ENCODE measurements around the gene IL1A.

DNA sequence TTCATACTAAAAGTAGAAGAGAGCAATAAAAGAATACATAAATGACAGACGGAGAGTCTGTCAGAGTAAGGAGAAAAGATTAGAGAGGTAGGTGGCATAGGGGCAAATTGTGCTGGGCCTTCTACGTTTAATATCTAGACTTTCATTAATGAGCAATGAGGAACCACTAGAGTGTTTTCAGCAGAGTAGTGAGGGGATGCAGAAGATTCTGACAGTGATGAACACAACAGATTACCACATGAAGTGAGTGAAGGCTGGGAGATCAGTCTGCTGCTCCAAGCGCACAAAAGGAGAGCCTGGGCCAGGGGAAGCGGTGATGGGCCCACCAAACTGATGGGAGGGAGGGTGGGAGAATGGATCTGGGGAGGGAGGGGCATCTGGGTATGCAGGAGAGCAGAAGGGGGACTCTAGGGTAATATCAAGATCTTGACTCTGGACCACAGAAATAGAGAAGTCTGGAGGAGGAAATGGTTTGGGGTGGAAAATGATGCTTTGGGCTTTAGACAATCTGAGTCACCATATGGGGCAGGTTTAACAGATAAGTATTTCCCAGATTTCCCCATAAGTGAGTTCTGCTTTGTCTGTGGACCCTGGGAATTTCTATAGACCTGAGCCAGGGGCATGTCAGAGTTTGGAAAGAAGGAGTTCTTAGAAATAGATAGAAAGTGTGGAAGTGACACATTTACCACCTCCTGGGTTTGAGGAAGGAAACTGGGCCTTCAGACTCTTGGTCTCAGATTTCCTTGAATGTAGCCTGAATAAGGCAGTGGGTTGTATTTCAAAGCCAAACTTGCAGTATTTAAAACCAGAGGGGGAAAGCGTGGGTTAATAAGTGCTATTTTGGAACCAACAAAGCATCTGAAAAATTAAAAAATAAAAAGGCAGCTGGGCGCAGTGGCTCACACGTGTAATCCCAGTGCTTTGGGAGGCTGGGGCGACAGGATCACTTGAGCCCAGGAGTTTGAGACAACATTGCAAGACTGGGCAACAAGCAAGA, 15.0 kb upstream of the IL1A start:
- TF ChIP-seq, protein P1, sequence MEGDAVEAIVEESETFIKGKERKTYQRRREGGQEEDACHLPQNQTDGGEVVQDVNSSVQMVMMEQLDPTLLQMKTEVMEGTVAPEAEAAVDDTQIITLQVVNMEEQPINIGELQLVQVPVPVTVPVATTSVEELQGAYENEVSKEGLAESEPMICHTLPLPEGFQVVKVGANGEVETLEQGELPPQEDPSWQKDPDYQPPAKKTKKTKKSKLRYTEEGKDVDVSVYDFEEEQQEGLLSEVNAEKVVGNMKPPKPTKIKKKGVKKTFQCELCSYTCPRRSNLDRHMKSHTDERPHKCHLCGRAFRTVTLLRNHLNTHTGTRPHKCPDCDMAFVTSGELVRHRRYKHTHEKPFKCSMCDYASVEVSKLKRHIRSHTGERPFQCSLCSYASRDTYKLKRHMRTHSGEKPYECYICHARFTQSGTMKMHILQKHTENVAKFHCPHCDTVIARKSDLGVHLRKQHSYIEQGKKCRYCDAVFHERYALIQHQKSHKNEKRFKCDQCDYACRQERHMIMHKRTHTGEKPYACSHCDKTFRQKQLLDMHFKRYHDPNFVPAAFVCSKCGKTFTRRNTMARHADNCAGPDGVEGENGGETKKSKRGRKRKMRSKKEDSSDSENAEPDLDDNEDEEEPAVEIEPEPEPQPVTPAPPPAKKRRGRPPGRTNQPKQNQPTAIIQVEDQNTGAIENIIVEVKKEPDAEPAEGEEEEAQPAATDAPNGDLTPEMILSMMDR (IDR thresholded peaks at IDR 0.05 in 2 of 3, conservative IDR thresholded peaks at IDR 0.05 in 1 of 3; ENCODE audit: control insufficient read depth in 2 of 3, extremely low read depth in 1 of 3, insufficient read depth in 1 of 3, low read depth in 3 of 3, low read length in 3 of 3): no peak
- TF ChIP-seq TAF1 (IDR thresholded peaks at IDR 0.05; ENCODE audit: borderline replicate concordance, low read depth, low read length): no peak
- TF ChIP-seq WRNIP1 (IDR thresholded peaks at IDR 0.05; ENCODE audit: borderline replicate concordance, low read depth, low read length): no peak
- TF ChIP-seq ZNF274 (IDR thresholded peaks at IDR 0.05; ENCODE audit: insufficient read depth, insufficient read length): no peak
- TF ChIP-seq RCOR1 (conservative IDR thresholded peaks at IDR 0.05; ENCODE audit: low read depth, low read length): no peak
- no peak for TF ChIP-seq HDAC2 (IDR thresholded peaks at IDR 0.05)
- TF ChIP-seq CBX5 (IDR thresholded peaks at IDR 0.05; ENCODE audit: low read depth): no peak
- TF ChIP-seq POLR2AphosphoS5 (IDR thresholded peaks at IDR 0.05; ENCODE audit: low read length): no peak
- no peak for TF ChIP-seq HCFC1 (IDR thresholded peaks at IDR 0.05; ENCODE audit: low read length)

Measured in GM12878 (cell line).